ENCODE measurements around the gene LRCH1. TPM values are rescaled to one million over a fixed set of nuclear protein-coding genes. Genes with fewer than 3 reads are reported as not detected.

LRCH1 gene
- total RNA-seq, 1 experiment from 2014 or later = 5.3 TPM

DNA sequence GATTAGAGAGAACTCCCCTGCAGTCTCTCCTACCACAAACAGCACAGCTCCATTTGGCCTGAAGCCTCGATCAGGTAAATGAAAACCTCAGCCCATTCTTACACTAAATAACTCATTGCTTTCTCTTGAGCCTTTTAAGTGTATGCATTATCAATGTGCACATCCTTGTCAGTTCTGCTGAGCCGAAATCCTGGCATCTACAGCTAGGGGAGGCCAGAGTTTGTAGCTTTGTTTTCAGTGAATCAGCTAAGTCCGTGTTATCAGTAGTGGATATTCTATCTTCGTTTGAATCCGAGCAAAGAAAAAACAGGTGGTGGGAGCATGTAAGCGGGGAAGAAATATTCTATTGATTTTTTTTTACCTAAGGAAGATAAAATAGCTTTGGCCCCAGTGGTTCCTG lies 159.6 kb downstream of the LRCH1 start:
- peak; percentile 6 for DNase-seq (ENCODE audit: low read depth)

DNA sequence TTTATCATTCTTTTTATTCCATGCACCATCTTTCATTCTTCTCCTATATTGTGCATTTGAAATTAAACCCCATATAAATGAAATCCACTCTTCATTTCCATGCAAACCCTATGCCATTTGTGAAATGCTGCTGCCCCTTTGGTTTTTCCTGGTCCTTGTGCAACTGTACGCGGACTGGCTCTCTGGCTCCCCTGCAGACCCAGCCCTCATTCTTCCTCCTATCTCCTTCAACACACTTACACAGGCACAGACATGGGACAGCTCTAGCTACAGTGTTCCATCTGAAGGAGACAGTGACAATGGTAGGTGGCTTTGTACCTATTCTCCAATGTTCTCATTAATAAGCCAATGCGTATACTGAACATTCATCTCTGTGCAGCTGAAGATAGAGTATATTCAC lies 162.4 kb downstream of the LRCH1 start:
- DNase-seq (ENCODE audit: low read depth) = no peak

GRCh38 chr13:46716821-46717220 lies 163.9 kb downstream of the LRCH1 start:
- DNase-seq (ENCODE audit: low read depth) = peak; percentile 37

DNA sequence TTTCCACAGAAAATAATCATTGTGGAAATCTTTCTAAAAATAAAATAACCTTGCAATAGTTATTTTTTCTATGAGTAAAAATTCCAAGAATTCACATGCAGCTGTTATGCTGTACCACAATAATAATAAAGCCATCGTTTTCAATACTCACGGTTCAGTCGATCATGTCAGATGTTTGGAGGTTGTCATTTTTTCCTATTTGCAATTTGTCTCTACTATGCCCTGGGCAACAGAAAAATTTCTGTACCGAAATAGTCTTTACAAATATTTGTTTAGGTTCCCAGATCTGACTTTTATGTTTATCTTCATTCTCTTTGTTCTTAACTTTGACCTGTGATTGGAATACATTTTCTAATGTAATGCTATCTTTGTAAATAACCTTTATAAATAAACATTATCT lies 164.3 kb downstream of the LRCH1 start:
- DNase-seq (ENCODE audit: low read depth) = peak; percentile 56

DNA sequence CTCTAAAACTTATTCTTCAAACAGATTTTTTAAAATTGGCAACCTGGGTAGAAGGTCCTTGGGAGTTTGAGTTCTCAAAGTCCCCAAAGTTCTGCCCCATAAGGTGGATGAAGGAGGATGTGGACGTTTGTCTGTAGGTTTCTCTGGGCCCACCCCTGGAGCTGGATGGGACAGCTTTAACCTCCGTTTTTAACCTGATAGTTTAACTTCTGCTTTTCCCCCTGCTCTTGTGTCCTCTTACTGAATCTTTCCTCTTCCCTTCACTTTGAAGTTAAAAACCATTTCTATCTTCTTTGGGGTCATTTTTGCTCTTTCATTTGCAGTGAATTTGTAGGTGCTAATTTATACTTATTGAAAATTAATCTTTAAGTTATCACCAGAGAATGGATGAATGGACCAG lies 164.9 kb downstream of the LRCH1 start:
- DNase-seq (ENCODE audit: low read depth) = no peak

GRCh38 chr13:46720189-46720588 lies 167.2 kb downstream of the LRCH1 start:
- no peak for DNase-seq (ENCODE audit: low read depth)

- peak; percentile 37 for DNase-seq (ENCODE audit: low read depth)
These were observed 168.1 kb downstream of the LRCH1 start for GRCh38 chr13:46721054-46721453.

- no peak for DNase-seq (ENCODE audit: low read depth)
These were observed 173.4 kb downstream of the LRCH1 start for GRCh38 chr13:46726347-46726746.

GRCh38 chr13:46728777-46729176 lies 175.8 kb downstream of the LRCH1 start:
- DNase-seq (ENCODE audit: low read depth) = peak; percentile 40

GRCh38 chr13:46731535-46731934 lies 178.6 kb downstream of the LRCH1 start:
- no peak for DNase-seq (ENCODE audit: low read depth)

DNA sequence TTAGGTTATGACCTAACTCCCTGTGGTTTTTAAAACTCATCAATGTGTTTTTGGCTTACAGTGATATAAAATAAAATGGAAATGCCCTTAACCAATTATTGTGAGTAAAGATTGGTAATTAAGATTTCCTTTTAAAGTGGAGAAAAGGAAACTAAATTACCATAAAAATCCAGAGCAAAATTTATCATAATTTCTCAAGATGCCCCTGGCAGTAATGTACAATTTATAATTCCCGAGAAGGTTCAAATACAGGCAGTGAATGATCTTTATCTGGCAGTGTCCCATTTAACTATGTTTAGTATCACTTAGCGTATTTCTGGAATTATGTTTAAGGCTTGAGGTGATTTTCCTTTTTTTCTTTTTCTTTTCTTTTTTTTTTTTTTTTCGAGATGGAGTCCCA lies 182.5 kb downstream of the LRCH1 start:
- no peak for DNase-seq (ENCODE audit: low read depth)

GRCh38 chr13:46736541-46737310 lies 183.8 kb downstream of the LRCH1 start:
- no peak for DNase-seq (ENCODE audit: low read depth)

GRCh38 chr13:46738055-46738454 lies 185.1 kb downstream of the LRCH1 start:
- no peak for DNase-seq (ENCODE audit: low read depth)

DNA sequence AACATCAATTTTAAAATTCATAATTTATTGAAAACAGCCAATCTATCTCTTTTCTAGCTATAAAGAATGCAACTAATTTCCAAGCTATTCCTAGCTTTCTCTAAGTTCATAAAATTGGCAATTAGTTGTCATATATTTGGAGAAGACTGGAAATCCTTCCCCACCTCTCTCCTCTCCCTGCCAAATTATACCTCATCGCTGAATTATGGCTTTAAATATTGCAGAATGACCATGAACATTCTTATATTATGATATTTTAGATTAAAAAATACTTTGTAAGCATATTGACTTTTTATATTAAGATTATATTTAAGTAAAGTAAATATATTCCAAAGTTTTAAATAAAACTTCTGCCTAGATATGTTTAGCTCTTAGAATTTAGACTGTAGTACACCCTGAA lies 185.8 kb downstream of the LRCH1 start:
- no peak for DNase-seq (ENCODE audit: low read depth)

- DNase-seq (ENCODE audit: low read depth) = no peak
These were observed 186.6 kb downstream of the LRCH1 start for GRCh38 chr13:46739447-46740098.

DNA sequence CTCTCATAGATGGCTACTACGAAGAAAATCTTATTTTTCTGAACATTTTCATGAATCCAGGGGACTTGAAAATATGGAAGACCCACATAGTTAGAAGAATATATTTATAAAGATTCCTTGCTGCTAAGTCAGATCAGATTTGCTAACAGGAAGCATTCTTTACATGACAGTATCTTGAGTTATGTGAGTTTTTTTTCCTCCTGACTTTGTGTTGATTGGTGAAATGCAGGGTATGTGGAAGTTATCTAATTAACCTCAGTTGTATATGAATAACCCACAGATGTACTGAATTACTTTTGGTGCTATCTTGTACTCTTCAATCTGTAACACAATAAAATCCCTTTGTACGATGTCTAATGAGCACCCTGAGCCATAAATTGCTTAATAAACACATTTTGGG lies 190.2 kb downstream of the LRCH1 start:
- no peak for DNase-seq (ENCODE audit: low read depth)

DNA sequence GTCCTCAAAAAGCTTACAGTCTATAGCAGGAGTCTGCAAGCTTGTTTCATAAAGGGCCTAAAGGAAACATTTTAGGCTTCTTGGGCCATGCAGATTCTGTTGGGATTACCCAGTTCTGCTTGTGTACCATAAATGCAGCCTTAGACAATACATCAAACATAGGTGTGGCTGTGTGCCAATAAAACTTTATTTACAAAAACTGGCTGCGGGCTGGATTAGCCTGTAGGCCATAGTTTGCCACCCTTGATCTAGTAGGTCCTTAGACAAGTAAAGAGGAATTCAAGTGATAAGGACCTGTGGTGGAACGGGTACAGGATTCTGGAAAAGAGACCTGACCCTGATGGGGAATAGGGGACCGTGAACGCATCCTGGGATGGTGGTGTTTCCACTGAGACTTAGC lies 192.1 kb downstream of the LRCH1 start:
- DNase-seq (ENCODE audit: low read depth) = no peak

DNA sequence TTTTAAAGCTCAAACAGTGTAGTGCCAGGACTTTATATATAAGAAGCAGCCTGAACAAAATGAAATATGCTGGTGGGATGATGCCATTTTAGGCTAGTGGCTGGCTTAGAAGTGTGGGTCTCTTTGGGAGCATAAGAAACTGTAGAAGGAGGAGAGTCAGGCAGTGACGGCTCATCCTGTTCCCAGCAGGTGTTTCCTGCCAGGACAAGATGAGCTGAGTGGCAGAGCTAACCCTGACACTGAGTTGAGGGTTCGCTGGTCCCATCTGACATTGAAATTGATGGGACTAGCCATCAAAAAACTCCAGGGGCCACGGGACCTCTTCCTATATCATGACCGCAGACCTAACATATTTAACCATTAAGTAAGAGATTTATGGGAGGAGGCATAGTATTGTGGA lies 192.7 kb downstream of the LRCH1 start:
- no peak for DNase-seq (ENCODE audit: low read depth)

DNA sequence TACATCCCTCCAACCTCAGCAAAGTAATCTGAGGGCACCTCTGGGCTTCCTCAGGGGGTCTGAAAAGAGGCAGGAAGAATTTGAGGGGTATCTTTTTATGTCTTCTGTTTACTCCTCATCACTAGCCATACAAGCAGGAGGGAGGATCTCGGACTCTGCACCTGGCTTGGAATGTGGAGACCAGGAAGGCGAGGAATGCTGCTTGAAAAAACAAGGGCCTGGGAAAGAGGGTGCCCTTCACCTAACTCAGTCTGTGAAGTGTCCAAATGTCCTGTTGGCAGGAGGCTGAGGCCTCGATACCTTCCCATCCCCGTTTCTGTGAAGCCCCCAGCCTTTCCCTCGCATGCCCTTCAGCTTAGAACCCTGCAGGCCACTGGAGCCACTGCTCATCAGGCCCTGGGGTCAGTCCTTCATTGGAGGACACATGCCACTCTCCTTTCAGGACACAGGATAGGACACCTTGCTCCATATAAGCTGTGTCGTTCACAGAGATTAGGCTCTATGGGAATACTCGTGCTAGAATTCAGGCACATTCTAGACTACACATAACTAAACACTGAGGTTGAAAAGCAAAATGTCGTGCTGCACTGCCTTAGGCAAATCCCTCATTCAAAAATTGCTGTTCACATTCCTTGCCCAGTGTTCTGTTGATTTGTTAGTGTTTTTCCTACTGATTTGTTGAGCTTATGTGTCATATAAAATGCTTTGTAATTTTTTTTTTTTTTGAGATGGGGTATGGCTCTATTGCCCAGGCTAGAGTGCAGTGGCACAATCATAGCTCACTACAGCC lies 194.3 kb downstream of the LRCH1 start:
- DNase-seq (ENCODE audit: low read depth) = no peak

- no peak for DNase-seq (ENCODE audit: low read depth)
These were observed 195.3 kb downstream of the LRCH1 start for GRCh38 chr13:46748300-46748699.

DNA sequence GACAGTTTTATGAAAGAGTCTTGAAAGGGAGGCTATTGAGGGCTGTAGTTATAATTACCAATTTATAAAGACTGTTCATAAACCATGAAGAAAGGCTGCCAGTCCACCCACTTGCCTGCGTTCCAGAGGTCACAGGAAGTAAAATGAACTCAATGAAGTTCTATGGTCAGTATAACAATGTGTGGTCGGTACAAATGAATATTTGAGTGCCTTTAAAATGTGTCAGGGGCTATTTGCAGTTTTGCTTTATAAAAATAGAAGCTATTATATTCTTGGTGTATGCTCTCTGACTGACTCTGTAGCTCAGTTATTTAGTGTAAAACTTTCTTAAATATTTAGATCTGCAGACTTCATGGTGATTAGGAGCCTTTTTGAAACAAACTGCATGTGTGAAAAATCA lies 197.0 kb downstream of the LRCH1 start:
- peak; percentile 39 for DNase-seq (ENCODE audit: low read depth)

- DNase-seq (ENCODE audit: low read depth) = peak; percentile 32
These were observed 199.1 kb downstream of the LRCH1 start for GRCh38 chr13:46751811-46752635.
